Measurements from ENCODE around the gene MARF1.

GRCh38 chr16:15654591-15654990, 11.6 kb upstream of the MARF1 start:
- TF ChIP-seq CTCF (IDR thresholded peaks at IDR 0.05) (no peak), POLR2A (IDR thresholded peaks at IDR 0.05) (no peak)
